Right renal pelvis (tissue), 4 donors: ENCODE measurements around the gene SMAD6. TPM values are rescaled to one million over a fixed set of nuclear protein-coding genes. Genes with fewer than 3 reads are reported as not detected.

ENCODE experiments used
- DNase-seq, 4 donors: peaks; one replicate each; pipeline ENCODE4 v3.0.0-alpha.2; 2013; ENCODE audit warnings: low read depth in 4 of 4, low spot score in 3 of 4, missing footprints in 1 of 4
- polyA plus RNA-seq, 4 donors: library from polyadenylated mRNA; unstranded; fragments of 120-200 nt; gene quantifications; one replicate each; pipeline ENCODE4 v1.2.1, GENCODE V29; 2013; ENCODE audit not compliant: insufficient read length in 4 of 4

SMAD6 gene
- polyA plus RNA-seq, 4 donors = 27.9 to 45.7 (median 31.4) TPM

DNA sequence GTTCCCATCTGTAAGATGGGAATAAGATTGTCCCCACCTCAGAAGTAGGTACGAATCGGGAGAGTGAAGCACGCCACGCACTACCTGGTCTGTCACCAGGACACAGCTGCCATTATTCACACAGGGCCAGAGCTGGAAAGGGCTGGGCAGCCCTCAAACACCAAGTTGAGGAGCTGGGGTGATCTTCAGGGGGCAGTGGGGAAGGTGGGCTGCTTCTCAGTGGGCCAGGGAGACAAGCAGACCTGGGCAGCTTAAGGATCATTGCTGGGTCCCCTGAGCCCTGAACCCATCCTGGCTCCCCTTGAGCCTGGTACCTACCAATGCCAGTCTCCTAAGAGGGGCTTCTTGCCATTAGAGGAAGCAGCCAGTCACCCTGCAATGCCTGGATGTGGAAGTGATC, 82.1 kb downstream of the SMAD6 start:
- no peak for DNase-seq

DNA sequence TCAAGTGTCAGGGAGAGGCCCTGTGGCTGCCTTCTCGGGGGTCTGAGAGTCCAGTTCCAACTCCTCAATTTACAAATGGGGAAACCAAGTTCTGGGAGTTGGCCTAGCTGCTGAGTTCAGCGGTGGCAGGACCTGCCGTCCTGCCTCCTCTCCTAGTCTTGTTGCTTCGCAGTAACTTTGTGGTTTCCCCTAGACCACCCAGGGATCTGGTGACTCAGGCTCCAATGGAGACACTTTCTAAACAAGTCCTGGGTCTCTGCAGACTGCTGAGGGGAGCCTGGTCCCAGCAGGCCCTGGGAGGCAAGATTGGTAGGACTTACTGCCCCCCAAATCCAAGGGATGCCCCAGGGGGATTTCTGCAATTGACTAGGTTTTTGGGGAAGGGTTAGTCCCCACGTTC, 83.6 kb downstream of the SMAD6 start:
- no peak for DNase-seq

DNA sequence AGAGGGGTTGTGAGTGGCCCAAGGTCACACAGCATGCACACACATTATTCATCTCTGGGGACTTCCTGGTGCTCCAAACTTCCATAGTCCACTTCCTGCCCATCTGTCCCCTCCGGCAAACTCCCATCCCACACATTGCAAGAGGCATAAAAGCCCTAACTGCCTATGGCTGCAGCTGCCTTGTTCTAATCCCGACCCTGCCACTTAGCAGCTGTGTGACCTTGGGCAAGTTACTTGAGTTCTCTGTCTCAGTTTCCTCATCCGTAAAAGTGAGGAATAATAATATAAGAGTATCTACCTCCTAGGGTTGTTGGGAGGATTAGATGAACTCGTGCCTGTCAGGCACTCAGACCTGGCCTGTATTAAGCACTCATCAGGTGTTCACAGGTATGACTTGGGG, 84.2 kb downstream of the SMAD6 start:
- DNase-seq = no peak

DNA sequence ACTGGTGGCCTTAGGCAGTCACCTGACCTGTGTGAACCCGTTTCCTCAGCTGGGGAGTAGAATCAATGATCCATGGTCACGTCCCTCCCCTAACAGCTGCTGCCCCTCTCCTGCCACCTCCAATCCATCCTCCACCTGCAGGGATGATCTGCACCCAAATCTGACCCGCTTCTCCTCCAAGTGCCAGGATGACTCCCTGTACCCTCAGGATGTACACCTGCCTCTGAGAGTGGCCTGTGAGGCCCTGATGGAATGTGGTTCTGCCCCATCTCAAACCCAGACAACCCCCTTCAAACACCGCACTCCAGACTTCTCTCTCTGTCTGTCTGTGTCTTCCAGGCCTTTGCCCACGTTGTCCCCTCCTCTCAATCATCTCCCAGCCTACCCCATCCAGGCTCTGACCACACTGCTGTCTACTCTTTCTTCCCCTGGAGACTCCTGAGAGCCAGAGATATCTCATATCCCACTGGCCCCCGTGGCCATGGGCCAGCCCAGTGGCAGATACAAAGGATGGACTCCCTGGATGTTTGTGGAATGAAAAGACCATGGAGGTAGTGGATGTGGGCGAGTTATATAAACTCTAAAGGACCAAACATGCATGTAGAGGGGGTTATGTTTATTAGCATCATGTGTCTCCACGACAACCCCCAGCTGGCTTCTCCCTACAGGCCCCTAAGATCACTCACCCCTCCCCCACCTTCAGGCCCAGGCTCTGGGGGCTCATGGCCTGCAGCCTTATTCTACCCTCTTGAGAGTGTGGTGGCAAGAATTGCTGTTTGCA, 84.9 kb downstream of the SMAD6 start:
- DNase-seq = no peak

DNA sequence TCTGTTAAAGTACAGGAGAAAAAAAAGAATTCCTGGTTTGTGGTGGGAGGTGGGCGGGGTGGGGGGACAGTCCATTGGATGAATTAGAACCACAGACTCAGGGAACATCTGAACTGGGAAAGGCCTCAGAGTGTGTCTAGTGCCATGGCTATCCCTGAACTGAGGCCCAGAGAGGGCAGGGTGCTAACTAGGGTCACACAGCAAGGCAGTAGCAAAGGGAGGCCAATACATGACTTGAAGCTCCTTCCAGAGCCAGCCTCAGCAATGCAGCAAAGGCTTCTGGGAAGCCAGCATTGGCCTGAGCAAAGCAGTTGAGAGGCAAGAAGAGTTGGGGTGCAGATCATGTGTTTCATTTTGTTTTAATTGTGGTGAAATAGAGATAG, 85.4 kb downstream of the SMAD6 start:
- DNase-seq = no peak

DNA sequence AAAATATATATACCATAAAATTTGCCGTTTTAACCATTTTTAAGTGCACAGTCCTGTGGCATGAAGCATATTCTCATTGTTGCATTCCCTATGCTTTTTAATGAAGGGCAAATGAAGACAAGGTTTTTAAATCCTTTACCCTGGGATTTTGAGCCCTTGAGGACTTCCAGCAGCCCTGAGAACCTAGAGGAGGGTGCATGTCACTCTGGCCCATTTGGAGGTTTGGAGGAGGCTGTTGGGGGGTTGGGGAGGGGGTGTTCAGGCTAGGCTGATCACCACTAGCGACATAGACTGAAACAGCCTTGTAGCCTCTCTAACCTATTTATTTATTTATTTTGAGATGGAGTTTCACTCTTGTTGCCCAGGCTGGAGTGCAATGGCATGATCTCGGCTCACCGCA, 86.0 kb downstream of the SMAD6 start:
- no peak for DNase-seq

DNA sequence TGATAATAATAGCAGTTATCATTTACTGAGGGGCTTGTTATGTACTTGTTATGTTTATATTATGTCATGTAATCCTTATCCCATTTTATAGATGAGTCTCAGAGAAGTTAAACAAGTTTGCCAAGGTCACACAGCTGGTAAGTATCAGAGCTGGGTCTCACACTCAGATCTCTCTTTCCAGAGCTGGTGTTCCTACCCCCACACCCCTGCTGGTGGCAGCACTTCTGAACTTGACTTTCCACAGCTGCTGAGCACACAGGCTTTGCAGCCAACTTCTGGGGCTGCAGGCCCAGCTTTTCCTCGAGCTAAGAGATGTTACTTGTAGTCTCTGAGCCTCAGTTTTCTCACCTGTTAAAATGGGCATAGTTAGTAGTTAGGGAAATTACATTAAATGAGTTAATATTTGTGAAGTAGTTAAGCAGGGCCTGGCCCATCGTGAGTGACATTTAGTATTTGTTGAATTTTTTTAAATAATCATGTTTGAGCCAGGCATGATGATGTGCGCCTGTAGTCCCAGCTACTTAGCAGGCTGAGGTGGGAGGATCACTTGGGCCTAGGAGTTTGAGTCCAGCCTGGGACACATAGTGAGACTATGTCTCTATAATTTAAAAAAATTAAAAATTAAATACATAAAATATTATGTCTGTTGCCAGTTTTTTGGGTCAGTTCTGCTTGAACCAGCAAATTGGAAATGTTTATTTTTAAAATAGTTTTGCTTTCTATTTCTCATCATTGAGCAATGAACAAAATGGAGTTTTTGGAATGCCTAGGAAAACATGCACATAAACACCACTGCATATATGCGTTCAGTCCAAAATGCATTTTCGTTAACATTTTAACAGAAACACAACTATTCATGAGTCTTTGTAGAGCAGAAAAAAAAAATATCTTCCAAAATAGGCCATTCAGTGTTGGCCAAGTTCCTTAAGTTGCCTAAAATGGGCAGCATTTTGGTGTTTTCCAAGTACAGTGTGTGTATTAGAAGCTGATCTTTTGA, 87.3 kb downstream of the SMAD6 start:
- DNase-seq = peak in 1 of 4 donors; percentile 46

DNA sequence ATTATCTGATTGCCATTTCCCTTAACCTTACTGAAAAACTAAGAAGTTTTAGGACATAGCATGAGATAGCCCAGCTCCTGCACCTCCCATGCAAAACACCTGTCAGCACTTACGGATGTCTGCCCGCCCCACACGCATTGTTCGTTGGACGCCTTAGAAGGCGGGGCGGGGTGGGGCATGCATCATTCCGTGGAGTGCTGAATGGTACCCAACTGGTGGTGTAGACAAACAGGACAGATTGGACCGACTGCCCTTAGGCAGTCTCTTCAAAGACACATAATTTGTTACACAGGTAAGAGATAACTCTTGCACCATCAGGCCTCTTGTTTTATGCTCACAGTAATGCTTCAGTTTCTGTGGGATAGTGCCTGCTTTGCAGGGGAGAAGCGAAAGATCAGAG, 93.8 kb downstream of the SMAD6 start:
- no peak for DNase-seq

DNA sequence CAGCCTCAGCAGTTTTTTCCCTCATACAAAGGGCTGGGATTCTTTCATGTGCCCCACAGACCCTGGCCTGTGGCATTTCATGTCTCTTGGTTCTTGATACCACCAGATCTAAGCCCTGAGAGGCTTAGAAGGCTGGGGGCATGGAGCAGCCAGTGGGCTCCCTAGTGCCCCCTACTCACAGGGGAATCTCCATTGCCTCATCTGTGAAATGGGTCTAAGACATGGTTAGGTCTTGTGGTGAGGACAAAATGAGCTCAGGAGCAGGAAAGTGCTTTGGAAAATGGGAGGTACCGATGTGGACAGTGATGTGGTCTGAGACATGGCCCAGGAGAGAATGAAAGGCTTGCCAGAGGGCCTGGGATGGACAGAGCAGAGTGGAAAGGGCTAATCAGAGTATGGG, 94.3 kb downstream of the SMAD6 start:
- no peak for DNase-seq

DNA sequence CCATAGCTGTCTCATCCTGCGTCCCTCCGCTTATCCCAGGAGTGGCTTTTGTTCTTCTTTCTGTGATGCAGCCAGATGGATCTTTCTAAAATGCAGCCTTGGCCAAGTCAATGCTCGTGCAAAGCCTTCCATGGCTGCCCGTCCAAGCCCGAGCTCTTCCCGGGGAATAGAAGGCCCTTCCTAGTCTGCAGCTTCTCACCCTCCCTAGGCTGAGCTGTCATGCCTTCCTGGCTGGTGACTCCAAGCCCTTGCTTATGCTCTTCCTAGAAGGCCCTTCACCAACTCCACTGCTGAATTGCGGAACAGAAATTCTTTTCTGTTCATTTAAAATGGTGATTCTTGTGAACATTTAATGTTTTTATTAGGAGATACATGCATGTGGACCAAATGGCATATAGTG, 95.9 kb downstream of the SMAD6 start:
- no peak for DNase-seq

DNA sequence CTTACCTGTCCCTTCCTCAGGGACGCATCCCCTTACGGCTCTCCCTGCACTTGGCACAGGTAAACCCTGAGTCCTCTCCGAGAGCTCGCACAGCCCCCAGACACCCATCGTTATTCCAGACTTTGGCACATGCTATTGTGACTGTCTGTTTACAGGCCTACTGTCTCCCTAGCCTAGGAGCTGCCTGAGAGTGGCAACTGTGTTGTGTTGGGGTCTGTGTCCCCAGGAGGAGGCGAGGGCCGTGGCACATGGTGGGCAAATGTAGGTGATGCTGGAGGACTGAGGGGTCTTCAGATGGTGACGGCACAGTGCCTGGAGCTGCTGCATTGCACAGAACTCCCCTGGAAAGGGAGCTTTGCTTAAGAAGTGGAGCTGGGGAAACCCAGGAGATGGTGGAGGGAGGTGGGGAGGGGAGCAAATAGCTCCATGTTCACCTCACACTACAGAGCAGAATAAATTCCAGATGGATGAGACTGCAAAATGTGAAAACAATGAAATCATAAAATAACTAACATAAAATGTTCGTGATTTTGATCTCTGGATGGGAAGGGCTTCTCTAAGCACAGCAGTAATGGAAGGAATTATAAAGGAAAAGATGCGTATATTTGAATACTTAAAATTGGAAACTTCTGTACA, 96.5 kb downstream of the SMAD6 start:
- DNase-seq = no peak

DNA sequence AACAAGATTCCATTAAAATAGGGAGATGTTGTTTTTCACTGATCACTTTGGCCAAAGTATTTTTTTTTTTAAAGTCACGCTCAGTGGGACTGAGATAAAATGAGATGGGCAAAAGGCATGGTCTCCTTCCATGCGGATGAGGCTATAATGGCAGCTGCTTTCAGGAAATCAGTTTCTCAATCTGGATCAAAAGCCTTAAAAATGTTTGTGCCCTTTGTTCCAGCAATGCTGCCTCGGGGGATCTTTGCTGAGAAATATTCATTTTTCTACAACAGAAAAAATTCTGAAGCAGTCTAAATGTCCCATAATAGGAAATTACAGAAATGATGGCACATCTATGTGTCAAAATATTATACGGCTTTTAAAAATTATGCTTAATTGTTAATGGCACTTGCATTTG, 97.2 kb downstream of the SMAD6 start:
- no peak for DNase-seq

DNA sequence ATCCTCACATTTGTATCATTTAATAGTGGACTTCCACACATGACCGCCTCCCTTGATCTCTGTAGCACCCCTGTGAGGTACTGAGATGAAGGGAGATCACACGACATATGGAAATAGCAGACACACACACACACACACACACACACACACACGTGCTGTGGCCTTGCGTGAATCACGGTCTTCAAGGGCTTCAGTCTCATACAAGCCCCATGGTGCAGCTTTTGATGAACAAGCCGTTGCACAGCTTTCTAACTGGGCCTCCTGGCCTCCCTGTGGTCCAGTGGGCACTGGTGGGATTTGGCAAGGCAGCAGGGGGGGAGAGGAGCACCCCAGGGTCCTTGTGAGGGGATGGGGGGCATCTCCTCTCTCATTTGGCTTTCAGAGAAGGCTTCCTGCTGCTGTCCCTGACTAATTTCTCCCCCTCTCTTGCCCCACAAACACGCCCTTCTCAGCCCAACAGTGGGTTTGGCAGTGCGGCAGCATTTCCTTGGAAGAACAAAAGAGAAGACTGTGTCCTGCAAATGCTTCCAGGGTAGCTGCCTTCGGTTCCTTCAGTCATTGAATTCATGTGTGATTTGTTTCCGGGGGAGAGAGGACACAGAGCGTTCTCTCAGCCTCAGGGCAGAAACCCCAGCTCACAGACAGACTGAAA, 98.7 kb downstream of the SMAD6 start:
- DNase-seq = no peak

DNA sequence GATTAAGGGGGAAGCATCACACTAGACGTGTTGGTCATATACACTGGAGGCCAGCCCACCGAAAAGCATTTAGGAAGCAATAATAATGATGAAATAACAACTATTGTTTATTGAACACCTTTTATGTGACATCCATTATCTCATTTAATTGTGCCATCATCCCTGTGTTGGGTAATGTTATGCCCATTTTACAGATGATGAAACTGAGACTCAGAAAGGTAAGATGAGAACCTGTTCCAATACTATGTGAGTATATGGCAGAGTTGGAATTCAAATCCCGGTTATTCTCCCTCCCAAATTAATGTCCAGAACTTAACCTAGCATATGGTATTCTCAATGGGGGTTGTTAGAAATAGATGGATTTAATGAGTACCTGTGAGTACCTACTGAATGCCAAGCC, 99.2 kb downstream of the SMAD6 start:
- no peak for DNase-seq

DNA sequence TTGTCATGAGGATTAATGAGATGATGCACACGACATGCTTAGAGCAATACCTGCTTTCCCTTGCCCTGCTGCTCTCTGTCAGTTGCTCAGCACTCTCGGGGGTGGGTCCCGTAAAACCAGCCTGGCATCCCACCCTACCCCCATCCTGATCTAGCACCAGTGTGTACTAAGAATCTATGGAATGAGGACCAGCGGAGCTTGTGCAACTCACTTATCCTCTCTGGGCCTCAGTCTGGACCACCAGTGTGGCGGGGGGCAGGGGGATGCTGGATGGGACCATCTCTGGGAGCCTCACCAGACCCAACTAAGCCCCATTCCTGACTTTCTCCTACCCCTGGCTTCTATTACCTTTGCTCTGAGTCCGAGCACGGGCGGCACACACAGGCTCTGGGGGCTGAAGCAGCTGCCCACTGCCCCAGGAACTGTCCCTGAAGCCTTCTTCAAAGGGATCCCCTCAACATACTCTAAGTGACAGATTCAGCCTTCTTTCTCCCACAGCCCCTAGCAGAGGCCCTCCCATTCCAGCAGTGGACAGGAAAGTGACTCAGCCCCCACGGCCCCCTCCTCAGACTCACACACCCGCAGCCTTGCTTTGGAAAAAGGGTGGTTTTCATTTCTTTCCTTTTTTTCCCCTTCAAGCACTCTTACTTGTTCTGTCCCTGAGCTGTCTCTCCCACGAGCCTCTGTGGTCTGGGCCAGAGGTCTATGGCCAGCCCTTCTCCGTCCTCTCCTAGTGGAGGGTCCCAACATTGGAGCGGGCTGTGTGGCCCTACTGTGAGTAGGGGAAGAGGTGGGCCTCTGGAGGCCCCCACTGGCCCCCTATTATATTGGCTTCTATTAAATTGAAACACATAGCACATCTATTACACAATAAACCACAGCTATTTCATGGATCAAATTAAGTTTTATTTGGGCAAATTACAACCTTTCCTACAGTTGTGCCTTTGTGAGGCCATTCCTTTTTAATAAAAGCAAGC, 100.3 kb downstream of the SMAD6 start:
- no peak for DNase-seq

DNA sequence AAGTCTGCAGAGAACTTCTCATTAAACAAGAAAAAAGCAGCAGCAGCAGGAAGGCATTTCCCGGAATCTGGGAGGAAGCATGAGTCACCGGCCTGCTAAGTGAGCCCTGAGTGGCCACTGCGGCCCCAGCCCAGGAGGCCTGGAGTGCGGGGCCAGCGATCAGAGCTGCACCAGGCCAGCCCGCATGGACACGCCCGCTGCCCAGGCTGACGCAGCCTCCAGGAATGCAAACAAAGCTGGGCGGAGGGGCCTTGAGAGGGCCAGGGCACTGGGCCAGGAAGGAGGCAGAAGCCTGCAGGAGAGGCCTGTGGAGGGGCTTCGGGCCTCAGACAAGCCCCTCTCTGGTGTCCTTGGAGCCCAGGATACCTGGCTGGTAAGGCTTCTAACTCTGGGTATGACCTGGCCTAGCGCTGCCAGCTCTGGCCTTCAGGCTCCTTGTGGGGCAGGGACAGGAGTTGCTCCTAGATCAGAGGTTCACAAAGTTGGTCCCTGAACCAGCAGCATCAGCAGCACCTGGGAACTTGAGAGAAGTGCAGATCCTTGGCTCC, 101.2 kb downstream of the SMAD6 start:
- peak; percentile 69 to 81 (median 78) for DNase-seq

DNA sequence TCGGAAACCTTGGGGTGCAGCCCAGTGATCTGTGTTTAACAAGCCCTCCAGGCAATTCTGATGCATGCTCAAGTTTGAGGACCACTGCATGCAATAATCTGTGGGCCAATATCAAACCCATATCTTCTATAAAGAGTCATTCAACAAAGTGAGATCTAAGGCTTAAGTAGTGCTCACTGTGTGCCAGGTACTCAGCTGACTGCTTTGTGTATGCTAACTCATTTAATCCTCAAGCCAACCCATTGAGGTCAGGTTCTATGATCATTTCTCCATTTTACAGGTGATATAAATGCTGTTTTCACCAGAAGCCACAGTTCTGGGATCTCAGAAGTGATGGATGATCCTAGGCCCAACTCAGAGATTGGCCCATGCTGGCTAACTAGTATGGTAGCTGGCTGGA, 101.7 kb downstream of the SMAD6 start:
- no peak for DNase-seq

DNA sequence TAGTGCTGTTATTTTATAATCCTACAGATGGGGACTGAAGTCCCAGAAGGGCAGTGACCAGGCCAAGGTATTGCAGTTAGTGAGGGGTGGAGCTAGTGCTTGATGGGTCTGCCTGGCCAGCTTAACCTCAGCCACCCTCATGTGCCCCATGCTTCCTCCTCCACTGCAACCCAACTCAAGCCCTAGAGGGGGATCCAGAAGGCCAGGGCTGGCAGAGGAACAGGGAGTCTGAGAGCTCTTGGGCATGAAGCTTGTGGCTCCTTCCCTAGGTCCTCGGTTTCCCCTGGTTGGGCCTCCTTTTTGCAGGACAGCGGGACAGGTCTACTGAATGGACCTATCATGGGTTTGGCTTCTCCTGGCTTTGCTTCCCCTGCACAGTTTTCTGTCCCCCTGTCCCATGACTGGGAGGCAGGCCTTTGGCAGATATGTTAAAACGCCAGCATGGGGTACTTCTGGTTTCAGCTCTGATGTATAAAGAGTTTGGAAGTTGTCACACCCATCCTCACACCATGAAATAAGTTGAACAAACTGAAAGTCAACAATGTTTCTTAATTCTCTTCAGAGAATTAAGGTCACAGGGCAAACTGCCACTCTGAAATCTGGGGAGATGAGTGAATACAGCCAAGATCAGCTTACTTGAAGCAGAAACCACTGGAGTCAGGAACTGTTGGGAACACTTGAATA, 103.3 kb downstream of the SMAD6 start:
- no peak for DNase-seq
